BJ (cell line): ENCODE results near the gene ITPR3. TPM values are rescaled to one million over a fixed set of nuclear protein-coding genes. Genes with fewer than 3 reads are reported as not detected.

Source experiments
- CTCF ChIA-PET: fragments of 350-600 bp; formaldehyde crosslinking; extraction: SDS; loops from one replicate; lab custom pipeline; 2021; ENCODE audit warnings: antibody characterized with exemption, inconsistent platforms; lab: Yijun Ruan, JAX
- POLR2A ChIA-PET: fragments of 300-600 bp; sonication (Branson Sonifier 250); formaldehyde crosslinking; extraction: SDS; loops from one replicate; lab custom pipeline; 2021; ENCODE audit warnings: antibody characterized with exemption; lab: Charles Lee
- DNase-seq: peaks from one replicate; pipeline ENCODE4 v3.0.0-alpha.2; 2011; ENCODE audit warnings: low read depth
- H3K27me3 ChIP-seq: 2 replicates; pipeline ENCODE4 v1.6.0; 2011; ENCODE audit warnings: low read length; ENCODE audit not compliant: control insufficient read depth, insufficient read depth
- H3K36me3 ChIP-seq: 2 replicates; pipeline ENCODE4 v1.5.1; 2011; ENCODE audit warnings: low read length; ENCODE audit not compliant: control insufficient read depth, insufficient read depth
- H3K4me3 ChIP-seq: 2 replicates; pipeline ENCODE4 v1.5.1; 2011; ENCODE audit warnings: low read depth, mild to moderate bottlenecking, control low read depth, low read length
- CTCF ChIP-seq: IDR thresholded peaks from 2 replicates; pipeline ENCODE4 v1.5.1; 2011; ENCODE audit warnings: low read depth, mild to moderate bottlenecking, control low read depth, inconsistent platforms, low read length, moderate library complexity; ENCODE audit not compliant: insufficient read depth
- polyA plus RNA-seq: library from polyadenylated mRNA; depleted of rRNA; stranded (reverse); fragments of >200 nt; gene quantifications from 2 replicates; pipeline ENCODE4 v1.2.3, GENCODE V29; 2011

Gene ITPR3
- polyA plus RNA-seq, 1 experiment, result 16.6 TPM

- CTCF ChIA-PET, result interaction anchor here (0.9 to 7.4 kb wide), 7 partner anchors 12 to 313 kb away, joined by 3 to 78 read pairs (median 5); partner anchors contain the start of gene IP6K3
- TF ChIP-seq CTCF, result no peak
- POLR2A ChIA-PET, result no interaction called here
Observed at GRCh38 chr6:33714385-33715040, 93.4 kb downstream of the ITPR3 start.

GRCh38 chr6:33716379-33716778 is 95.3 kb downstream of the ITPR3 start:
- ChIA-PET POLR2A (no interaction called here), CTCF (interaction anchor here (1.1 to 7.4 kb wide), 3 partner anchors 27 to 311 kb away, joined by 3 to 78 read pairs (median 13); partner anchors contain the start of gene IP6K3)
- DNase-seq, result no peak

More at GRCh38 chr6:33714385-33715040, 93.4 kb downstream of the ITPR3 start:
- Histone ChIP-seq H3K27me3 (peaks cover 4% of the 10 kb centered on the region; the same call in 1 of the 2 replicates), H3K4me3 (no peak overlapping the region), H3K36me3 (no peaks in the 10 kb centered on the region)
- DNase-seq, result no peak

GRCh38 chr6:33716890-33717632 is 95.9 kb downstream of the ITPR3 start:
- ChIA-PET POLR2A (no interaction called here), CTCF (interaction anchor here (7.4 kb wide), 1 partner anchor 27 kb away, joined by 78 read pairs; the partner anchor contains the start of gene IP6K3)

More at GRCh38 chr6:33716379-33716778, 95.3 kb downstream of the ITPR3 start:
- TF ChIP-seq CTCF, result no peak
- Histone ChIP-seq H3K36me3 (no peaks in the 10 kb centered on the region), H3K4me3 (no peak overlapping the region), H3K27me3 (peaks cover 6% of the 10 kb centered on the region)

GRCh38 chr6:33717934-33718455 is 96.9 kb downstream of the ITPR3 start:
- ChIA-PET POLR2A (no interaction called here), CTCF (interaction anchor here (0.7 to 1.0 kb wide), 3 partner anchors 51 to 309 kb away, joined by 3 to 4 read pairs (median 3); no protein-coding TSS in a partner anchor)
- no peak for TF ChIP-seq CTCF
- Histone ChIP-seq H3K36me3 (no peaks in the 10 kb centered on the region), H3K4me3 (no peak overlapping the region), H3K27me3 (peaks cover 15% of the 10 kb centered on the region)
- no peak for DNase-seq

More at GRCh38 chr6:33716890-33717632, 95.9 kb downstream of the ITPR3 start:
- Histone ChIP-seq H3K36me3 (no peaks in the 10 kb centered on the region), H3K4me3 (no peak overlapping the region), H3K27me3 (peaks cover 13% of the 10 kb centered on the region)
- TF ChIP-seq CTCF, result no peak
- DNase-seq, result no peak

- CTCF ChIA-PET, result interaction anchor here (0.7 to 1.0 kb wide), 2 partner anchors 50 to 133 kb away, joined by 3 to 4 read pairs; no protein-coding TSS in a partner anchor
- peaks cover 16% of the 10 kb centered on the region for H3K27me3 ChIP-seq
- no peaks in the 10 kb centered on the region for H3K36me3 ChIP-seq
- no peak for DNase-seq
- TF ChIP-seq CTCF, result no peak
- no peak overlapping the region for H3K4me3 ChIP-seq
- POLR2A ChIA-PET, result no interaction called here
Observed at GRCh38 chr6:33718713-33719112, 97.6 kb downstream of the ITPR3 start.
